Uterus (tissue), 4 donors: ENCODE data around the gene ERMN. TPM values are rescaled to one million over a fixed set of nuclear protein-coding genes. Genes with fewer than 3 reads are reported as not detected.

Experiments used
- DNase-seq, 2 donors: peaks; one replicate each; pipeline ENCODE4 v3.0.0-alpha.2; 2019 to 2020
- H3K27ac ChIP-seq, 2 donors: fragments of 200-600 bp; sonication (generic); 1 replicate in 1 of 2; 2 replicates in 1 of 2; pipeline ENCODE4 v1.5.1; 2016 to 2018
- H3K27me3 ChIP-seq, 2 donors: fragments of 200-600 bp; sonication (generic); one replicate each; pipeline ENCODE4 v1.5.1; 2018 to 2019; ENCODE audit warnings: control low read depth in 1 of 2
- H3K36me3 ChIP-seq, 2 donors: fragments of 200-600 bp; sonication (generic); one replicate each; pipeline ENCODE4 v1.5.1; 2019; ENCODE audit warnings: control low read depth in 1 of 2
- H3K4me1 ChIP-seq, 2 donors: fragments of 200-600 bp; sonication (generic); one replicate each; pipeline ENCODE4 v1.5.1; 2018 to 2019; ENCODE audit warnings: control low read depth in 1 of 2
- H3K4me3 ChIP-seq, 2 donors: fragments of 200-600 bp; sonication (generic); 1 replicate in 1 of 2; 2 replicates in 1 of 2; pipeline ENCODE4 v1.5.1; 2018 to 2019; ENCODE audit warnings: mild to moderate bottlenecking in 1 of 2
- H3K9me3 ChIP-seq, 2 donors: fragments of 200-600 bp; sonication (generic); one replicate each; pipeline ENCODE4 v1.5.1; 2019; ENCODE audit warnings: control low read depth in 1 of 2
- POLR2A ChIP-seq, 2 donors: fragments of 450-650 bp; IDR thresholded peaks; one replicate each; pipeline ENCODE4 v1.6.1; 2016; ENCODE audit warnings: antibody characterized with exemption in 2 of 2, mild to moderate bottlenecking in 1 of 2, moderate library complexity in 1 of 2
- intact Hi-C: fragments of 100-400 bp; cut with DNase I; formaldehyde crosslinking; loops from one replicate; pipeline ENCODE4 v1.15.1; 2023; ENCODE audit warnings: low total_unique reads
- total RNA-seq, 4 donors: library from RNA; depleted of rRNA in 3 of 4; stranded (reverse); fragments of >200 nt in 3 of 4; gene quantifications; one replicate each; pipeline versions ENCODE4 v1.1.0 to v1.2.4, GENCODE V29; 2014 to 2023
- TF ChIP-seq, protein P1 (sequence below), 4 experiments: fragments of 200-600 bp in 2 of 4; fragments of 450-650 bp in 2 of 4; sonication (generic) in 2 of 4; IDR thresholded peaks; one replicate each; pipeline ENCODE4 v1.5.1; 2016 to 2019; ENCODE audit warnings: antibody characterized with exemption in 4 of 4, mild to moderate bottlenecking in 2 of 4, moderate library complexity in 1 of 4
- donor health status: DM: yes; HTN: yes; CAD: no.

ERMN gene
- total RNA-seq, 4 donors from 2014 or later: 0.12 TPM; not detected in 3

DNA sequence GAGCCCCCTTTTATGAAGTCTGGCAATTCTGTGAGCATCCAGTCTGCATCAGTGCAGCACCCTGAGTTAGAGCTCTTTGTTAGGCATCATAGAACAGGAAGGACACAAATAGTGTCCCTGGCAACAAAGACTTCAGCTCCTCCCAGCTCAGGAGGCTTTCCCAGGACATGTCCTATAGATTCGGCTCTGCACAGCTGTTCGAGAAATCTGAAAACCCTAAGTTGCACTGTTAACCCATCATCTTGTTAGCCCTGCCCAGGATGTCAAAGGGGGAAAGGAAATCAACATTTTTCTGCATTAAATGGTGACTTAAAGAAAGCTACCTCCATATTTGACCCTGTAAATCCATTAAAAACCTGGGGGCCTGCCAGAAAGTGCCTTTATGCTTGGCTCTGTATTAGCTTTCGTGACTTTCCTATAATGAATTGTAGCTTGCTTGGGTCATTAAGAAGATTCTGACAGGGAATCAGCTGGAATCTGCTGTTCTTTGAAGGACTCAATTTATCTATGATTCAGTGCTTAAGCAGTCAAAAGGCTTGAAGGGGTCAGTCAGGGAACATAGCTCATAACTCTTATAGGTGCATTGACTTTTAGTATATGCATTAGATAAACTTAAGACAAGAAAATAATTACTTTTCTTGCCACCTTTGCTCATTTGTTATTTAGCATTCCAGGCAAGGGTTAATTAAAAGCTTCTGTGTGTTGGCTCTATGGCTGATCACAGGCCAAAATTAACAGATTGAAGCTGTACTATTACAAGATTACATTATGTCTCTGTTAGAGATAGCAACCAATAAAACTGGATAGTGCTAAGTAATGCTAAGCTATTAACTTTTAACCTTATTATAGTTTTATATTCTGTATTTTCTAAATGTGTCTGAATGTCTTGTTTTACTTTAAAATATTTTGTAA lies 20.6 kb downstream of the ERMN start:
- no peak for TF ChIP-seq POLR2A (IDR thresholded peaks at IDR 0.05)
- TF ChIP-seq, protein P1, sequence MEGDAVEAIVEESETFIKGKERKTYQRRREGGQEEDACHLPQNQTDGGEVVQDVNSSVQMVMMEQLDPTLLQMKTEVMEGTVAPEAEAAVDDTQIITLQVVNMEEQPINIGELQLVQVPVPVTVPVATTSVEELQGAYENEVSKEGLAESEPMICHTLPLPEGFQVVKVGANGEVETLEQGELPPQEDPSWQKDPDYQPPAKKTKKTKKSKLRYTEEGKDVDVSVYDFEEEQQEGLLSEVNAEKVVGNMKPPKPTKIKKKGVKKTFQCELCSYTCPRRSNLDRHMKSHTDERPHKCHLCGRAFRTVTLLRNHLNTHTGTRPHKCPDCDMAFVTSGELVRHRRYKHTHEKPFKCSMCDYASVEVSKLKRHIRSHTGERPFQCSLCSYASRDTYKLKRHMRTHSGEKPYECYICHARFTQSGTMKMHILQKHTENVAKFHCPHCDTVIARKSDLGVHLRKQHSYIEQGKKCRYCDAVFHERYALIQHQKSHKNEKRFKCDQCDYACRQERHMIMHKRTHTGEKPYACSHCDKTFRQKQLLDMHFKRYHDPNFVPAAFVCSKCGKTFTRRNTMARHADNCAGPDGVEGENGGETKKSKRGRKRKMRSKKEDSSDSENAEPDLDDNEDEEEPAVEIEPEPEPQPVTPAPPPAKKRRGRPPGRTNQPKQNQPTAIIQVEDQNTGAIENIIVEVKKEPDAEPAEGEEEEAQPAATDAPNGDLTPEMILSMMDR (IDR thresholded peaks at IDR 0.05): no peak
- H3K4me1 ChIP-seq: no peaks in the 10 kb centered on the region
- no peak overlapping the region for H3K27ac ChIP-seq
- H3K27me3 ChIP-seq: peaks cover 0 to 9% of the 10 kb centered on the region in 2 donors
- no peak overlapping the region for H3K4me3 ChIP-seq
- no peaks in the 10 kb centered on the region for H3K36me3 ChIP-seq
- no peaks in the 10 kb centered on the region for H3K9me3 ChIP-seq
- DNase-seq: no peak
- intact Hi-C loops: no loop called here

- H3K9me3 ChIP-seq: no peaks in the 10 kb centered on the region
- H3K27me3 ChIP-seq: peaks cover 0 to 9% of the 10 kb centered on the region in 2 donors
- TF ChIP-seq, protein P1 (IDR thresholded peaks at IDR 0.05): no peak
- H3K4me1 ChIP-seq: no peaks in the 10 kb centered on the region
- no peak overlapping the region for H3K4me3 ChIP-seq
- H3K36me3 ChIP-seq: no peaks in the 10 kb centered on the region
- H3K27ac ChIP-seq: no peak overlapping the region
- DNase-seq: no peak
- intact Hi-C loops: no loop called here
Measured at GRCh38 chr2:157303612-157304011, 22.0 kb downstream of the ERMN start.

DNA sequence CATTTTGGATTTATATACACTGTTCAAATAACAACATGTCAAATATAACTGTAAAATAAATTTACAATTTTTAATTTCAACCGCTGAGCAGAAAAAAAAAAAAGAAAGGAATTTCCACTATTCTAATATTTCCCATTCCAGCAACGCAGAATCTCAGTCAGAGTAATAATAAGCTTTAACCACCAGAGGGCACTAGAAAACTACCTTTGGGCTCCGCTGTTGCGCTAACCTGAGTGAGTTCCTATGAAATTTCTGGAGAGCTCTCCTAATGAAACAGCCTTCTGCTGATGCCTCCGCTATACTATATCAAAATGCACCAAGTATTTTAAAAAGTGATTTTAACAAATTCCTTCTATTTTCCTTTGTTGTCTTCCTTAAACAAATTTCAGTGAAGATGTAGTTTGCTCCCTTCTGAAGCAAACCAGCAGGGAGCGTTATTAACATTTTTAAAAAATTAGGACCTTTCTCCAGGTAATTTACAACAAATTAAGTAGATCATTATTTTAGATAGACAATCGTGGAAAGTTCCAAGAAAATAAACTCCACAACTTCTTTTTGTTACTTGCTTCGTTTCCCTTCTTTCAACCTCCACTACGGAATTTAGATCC lies 23.0 kb downstream of the ERMN start:
- TF ChIP-seq, protein P1 (IDR thresholded peaks at IDR 0.05): peak; percentile 49 to 63 (median 52)
- no peak for TF ChIP-seq POLR2A (IDR thresholded peaks at IDR 0.05)
- Histone ChIP-seq H3K27me3 (peaks cover 0 to 9% of the 10 kb centered on the region in 2 donors), H3K4me1 (no peaks in the 10 kb centered on the region), H3K36me3 (no peaks in the 10 kb centered on the region), H3K9me3 (no peaks in the 10 kb centered on the region), H3K27ac (no peak overlapping the region), H3K4me3 (no peak overlapping the region)
- DNase-seq: no peak
- intact Hi-C loops: no loop called here

DNA sequence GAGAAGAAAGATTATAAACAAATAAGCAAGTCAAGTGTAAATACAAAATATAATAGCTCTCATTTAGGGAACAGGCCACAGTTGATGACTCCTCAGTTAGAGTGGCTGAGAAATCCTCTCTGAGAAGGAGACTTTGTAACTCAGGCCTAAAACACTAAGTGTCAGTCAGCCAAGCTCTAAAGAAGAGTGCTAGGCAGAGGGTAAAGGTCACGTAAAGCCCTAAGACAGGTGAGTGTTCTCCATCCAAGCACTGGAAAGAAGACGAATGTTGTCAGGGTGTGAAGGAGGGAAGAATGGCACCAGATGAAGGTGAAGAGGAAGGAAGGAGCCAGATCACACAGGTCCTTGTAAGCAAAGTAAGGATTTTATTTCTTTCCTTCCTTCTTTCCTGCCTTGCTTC lies 24.3 kb downstream of the ERMN start:
- no peaks in the 10 kb centered on the region for H3K36me3 ChIP-seq
- no peaks in the 10 kb centered on the region for H3K9me3 ChIP-seq
- no peak overlapping the region for H3K27ac ChIP-seq
- intact Hi-C loops: no loop called here
- H3K4me3 ChIP-seq: no peak overlapping the region
- H3K27me3 ChIP-seq: peaks cover 0 to 9% of the 10 kb centered on the region in 2 donors
- H3K4me1 ChIP-seq: no peaks in the 10 kb centered on the region
- DNase-seq: no peak
- TF ChIP-seq, protein P1 (IDR thresholded peaks at IDR 0.05): no peak

GRCh38 chr2:157296958-157297357 lies 28.7 kb downstream of the ERMN start:
- intact Hi-C loops: no loop called here
- H3K4me1 ChIP-seq: no peaks in the 10 kb centered on the region
- TF ChIP-seq POLR2A (IDR thresholded peaks at IDR 0.05): no peak
- TF ChIP-seq, protein P1 (IDR thresholded peaks at IDR 0.05): no peak

More at GRCh38 chr2:157296958-157297357, 28.7 kb downstream of the ERMN start:
- H3K27me3 ChIP-seq: no peaks in the 10 kb centered on the region
- H3K36me3 ChIP-seq: no peaks in the 10 kb centered on the region
- H3K4me3 ChIP-seq: no peak overlapping the region
- H3K9me3 ChIP-seq: no peaks in the 10 kb centered on the region
- no peak for DNase-seq
- H3K27ac ChIP-seq: no peak overlapping the region
